ENCODE results near the gene AMT.

GRCh38 chr3:49453621-49454020 is 31.3 kb upstream of the AMT start:
- TF ChIP-seq GATA2 (IDR thresholded peaks at IDR 0.05; ENCODE audit: low read depth, low read length), result no peak
- TF ChIP-seq GATA3 (IDR thresholded peaks at IDR 0.05; ENCODE audit: low read depth, low read length), result no peak

Data from SH-SY5Y (cell line).